ENCODE measurements around the gene LRSAM1. TPM values are rescaled to one million over a fixed set of nuclear protein-coding genes. Genes with fewer than 3 reads are reported as not detected.

Gene LRSAM1
- total RNA-seq, 1 donor from 2014 or later = 24.6 TPM

- Mint-ChIP-seq H3K36me3 (ENCODE audit: low read depth) (peaks cover 20% of the 10 kb centered on the region), H3K9me3 (no peaks in the 10 kb centered on the region), H3K4me3 (no peak overlapping the region), H3K27me3 (no peaks in the 10 kb centered on the region), H3K4me1 (no peaks in the 10 kb centered on the region), H3K27ac (no peak overlapping the region)
- no peak for DNase-seq
- intact Hi-C loops (cut with micrococcal nuclease) = no loop called here
These were observed 38.3 kb downstream of the LRSAM1 start for GRCh38 chr9:127489471-127490115.

- peaks cover 18% of the 10 kb centered on the region for H3K36me3 Mint-ChIP-seq (ENCODE audit: low read depth)
- H3K27me3 Mint-ChIP-seq = no peaks in the 10 kb centered on the region
- no peak overlapping the region for H3K4me3 Mint-ChIP-seq
- DNase-seq = no peak
- H3K27ac Mint-ChIP-seq = no peak overlapping the region
- H3K4me1 Mint-ChIP-seq = peaks cover under 1% of the 10 kb centered on the region
- H3K9me3 Mint-ChIP-seq = no peaks in the 10 kb centered on the region
- intact Hi-C loops (cut with micrococcal nuclease) = no loop called here
These were observed 39.4 kb downstream of the LRSAM1 start for GRCh38 chr9:127490535-127491230.

- Mint-ChIP-seq H3K4me3 (no peak overlapping the region), H3K36me3 (ENCODE audit: low read depth) (peaks cover 19% of the 10 kb centered on the region), H3K9me3 (no peaks in the 10 kb centered on the region), H3K27me3 (no peaks in the 10 kb centered on the region), H3K4me1 (peaks cover 5% of the 10 kb centered on the region), H3K27ac (no peak overlapping the region)
- no peak for DNase-seq
- intact Hi-C loops (cut with micrococcal nuclease) = no loop called here
These were observed 40.2 kb downstream of the LRSAM1 start for GRCh38 chr9:127491516-127491915.

- DNase-seq = no peak
- peaks cover 16% of the 10 kb centered on the region for H3K36me3 Mint-ChIP-seq (ENCODE audit: low read depth)
- peaks cover 5% of the 10 kb centered on the region for H3K4me1 Mint-ChIP-seq
- intact Hi-C loops (cut with micrococcal nuclease) = no loop called here
- H3K9me3 Mint-ChIP-seq = no peaks in the 10 kb centered on the region
- no peak overlapping the region for H3K4me3 Mint-ChIP-seq
- H3K27me3 Mint-ChIP-seq = no peaks in the 10 kb centered on the region
- no peak overlapping the region for H3K27ac Mint-ChIP-seq
These were observed 41.3 kb downstream of the LRSAM1 start for GRCh38 chr9:127492616-127493015.

GRCh38 chr9:127493592-127494303 is 42.4 kb downstream of the LRSAM1 start:
- Mint-ChIP-seq H3K27me3 (no peaks in the 10 kb centered on the region), H3K9me3 (no peaks in the 10 kb centered on the region), H3K4me1 (peaks cover 5% of the 10 kb centered on the region), H3K27ac (no peak overlapping the region), H3K4me3 (no peak overlapping the region), H3K36me3 (ENCODE audit: low read depth) (peaks cover 18% of the 10 kb centered on the region)
- intact Hi-C loops (cut with micrococcal nuclease) = no loop called here
- no peak for DNase-seq

GRCh38 chr9:127494304-127494702 is 43.0 kb downstream of the LRSAM1 start:
- H3K36me3 Mint-ChIP-seq (ENCODE audit: low read depth) = peaks cover 18% of the 10 kb centered on the region
- peaks cover 5% of the 10 kb centered on the region for H3K4me1 Mint-ChIP-seq
- H3K27ac Mint-ChIP-seq = no peak overlapping the region
- H3K27me3 Mint-ChIP-seq = no peaks in the 10 kb centered on the region
- DNase-seq = no peak
- no peak overlapping the region for H3K4me3 Mint-ChIP-seq
- no peaks in the 10 kb centered on the region for H3K9me3 Mint-ChIP-seq
- intact Hi-C loops (cut with micrococcal nuclease) = no loop called here

GRCh38 chr9:127495884-127496555 is 44.7 kb downstream of the LRSAM1 start:
- H3K27ac Mint-ChIP-seq = no peak overlapping the region

GRCh38 chr9:127496974-127497373 is 45.7 kb downstream of the LRSAM1 start:
- Mint-ChIP-seq H3K4me1 (peaks cover 5% of the 10 kb centered on the region), H3K36me3 (ENCODE audit: low read depth) (peaks cover 16% of the 10 kb centered on the region), H3K4me3 (no peak overlapping the region), H3K27ac (no peak overlapping the region), H3K9me3 (no peaks in the 10 kb centered on the region), H3K27me3 (no peaks in the 10 kb centered on the region)
- DNase-seq = no peak
- intact Hi-C loops (cut with micrococcal nuclease) = no loop called here

More at GRCh38 chr9:127495884-127496555, 44.7 kb downstream of the LRSAM1 start:
- Mint-ChIP-seq H3K4me3 (no peak overlapping the region), H3K9me3 (no peaks in the 10 kb centered on the region), H3K27me3 (no peaks in the 10 kb centered on the region), H3K36me3 (ENCODE audit: low read depth) (peaks cover 16% of the 10 kb centered on the region), H3K4me1 (peaks cover 5% of the 10 kb centered on the region)
- no peak for DNase-seq
- intact Hi-C loops (cut with micrococcal nuclease) = no loop called here

GRCh38 chr9:127497656-127498290 is 46.5 kb downstream of the LRSAM1 start:
- intact Hi-C loops (cut with micrococcal nuclease) = no loop called here
- no peak overlapping the region for H3K4me3 Mint-ChIP-seq

GRCh38 chr9:127498298-127498697 is 47.0 kb downstream of the LRSAM1 start:
- intact Hi-C loops (cut with micrococcal nuclease) = no loop called here
- peaks cover 5% of the 10 kb centered on the region for H3K4me1 Mint-ChIP-seq
- no peaks in the 10 kb centered on the region for H3K27me3 Mint-ChIP-seq
- H3K36me3 Mint-ChIP-seq (ENCODE audit: low read depth) = peaks cover 12% of the 10 kb centered on the region
- no peak overlapping the region for H3K4me3 Mint-ChIP-seq
- no peak overlapping the region for H3K27ac Mint-ChIP-seq
- no peak for DNase-seq
- H3K9me3 Mint-ChIP-seq = no peaks in the 10 kb centered on the region

More at GRCh38 chr9:127497656-127498290, 46.5 kb downstream of the LRSAM1 start:
- Mint-ChIP-seq H3K27me3 (no peaks in the 10 kb centered on the region), H3K9me3 (no peaks in the 10 kb centered on the region), H3K27ac (no peak overlapping the region), H3K4me1 (peaks cover 5% of the 10 kb centered on the region), H3K36me3 (ENCODE audit: low read depth) (peaks cover 16% of the 10 kb centered on the region)
- no peak for DNase-seq

GRCh38 chr9:127500399-127500798 is 49.1 kb downstream of the LRSAM1 start:
- H3K36me3 Mint-ChIP-seq (ENCODE audit: low read depth) = peaks cover 11% of the 10 kb centered on the region
- H3K27ac Mint-ChIP-seq = no peak overlapping the region
- intact Hi-C loops (cut with micrococcal nuclease) = no loop called here
- no peak overlapping the region for H3K4me3 Mint-ChIP-seq
- H3K27me3 Mint-ChIP-seq = no peaks in the 10 kb centered on the region
- no peaks in the 10 kb centered on the region for H3K9me3 Mint-ChIP-seq
- peaks cover 6% of the 10 kb centered on the region for H3K4me1 Mint-ChIP-seq
- DNase-seq = no peak

- Mint-ChIP-seq H3K27ac (no peak overlapping the region), H3K27me3 (no peaks in the 10 kb centered on the region), H3K36me3 (ENCODE audit: low read depth) (peaks cover 11% of the 10 kb centered on the region), H3K9me3 (no peaks in the 10 kb centered on the region), H3K4me1 (peaks cover 4% of the 10 kb centered on the region), H3K4me3 (no peak overlapping the region)
- intact Hi-C loops (cut with micrococcal nuclease) = no loop called here
- DNase-seq = no peak
These were observed 49.6 kb downstream of the LRSAM1 start for GRCh38 chr9:127500862-127501261.

- no peak for DNase-seq
- Mint-ChIP-seq H3K36me3 (ENCODE audit: low read depth) (peaks cover 5% of the 10 kb centered on the region), H3K9me3 (no peaks in the 10 kb centered on the region), H3K4me3 (no peak overlapping the region), H3K27me3 (no peaks in the 10 kb centered on the region), H3K4me1 (peaks cover 2% of the 10 kb centered on the region), H3K27ac (no peak overlapping the region)
- intact Hi-C loops (cut with micrococcal nuclease) = no loop called here
These were observed 50.6 kb downstream of the LRSAM1 start for GRCh38 chr9:127501821-127502343.
